ENCODE results near the gene GABRA1.

DNA sequence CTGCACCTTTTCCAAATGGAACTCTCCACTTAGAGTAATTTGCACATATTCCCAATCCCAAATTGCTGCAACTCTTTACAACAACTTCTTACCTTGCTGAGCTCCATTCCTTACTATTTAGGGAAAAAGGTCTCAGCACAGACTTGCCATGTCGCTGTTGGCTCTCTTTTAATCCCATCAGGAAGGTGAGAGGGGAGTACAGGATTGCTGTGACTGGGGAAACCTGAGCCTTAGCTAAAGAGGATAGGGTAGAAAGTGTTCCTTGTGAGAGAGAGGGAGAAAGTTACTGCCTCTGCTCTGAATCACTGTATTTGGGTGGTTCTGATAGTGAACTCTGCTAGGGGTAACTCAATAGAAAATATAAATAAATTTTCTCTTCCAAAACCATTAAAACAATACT, 43.7 kb upstream of the GABRA1 start:
- TF ChIP-seq, protein P1, sequence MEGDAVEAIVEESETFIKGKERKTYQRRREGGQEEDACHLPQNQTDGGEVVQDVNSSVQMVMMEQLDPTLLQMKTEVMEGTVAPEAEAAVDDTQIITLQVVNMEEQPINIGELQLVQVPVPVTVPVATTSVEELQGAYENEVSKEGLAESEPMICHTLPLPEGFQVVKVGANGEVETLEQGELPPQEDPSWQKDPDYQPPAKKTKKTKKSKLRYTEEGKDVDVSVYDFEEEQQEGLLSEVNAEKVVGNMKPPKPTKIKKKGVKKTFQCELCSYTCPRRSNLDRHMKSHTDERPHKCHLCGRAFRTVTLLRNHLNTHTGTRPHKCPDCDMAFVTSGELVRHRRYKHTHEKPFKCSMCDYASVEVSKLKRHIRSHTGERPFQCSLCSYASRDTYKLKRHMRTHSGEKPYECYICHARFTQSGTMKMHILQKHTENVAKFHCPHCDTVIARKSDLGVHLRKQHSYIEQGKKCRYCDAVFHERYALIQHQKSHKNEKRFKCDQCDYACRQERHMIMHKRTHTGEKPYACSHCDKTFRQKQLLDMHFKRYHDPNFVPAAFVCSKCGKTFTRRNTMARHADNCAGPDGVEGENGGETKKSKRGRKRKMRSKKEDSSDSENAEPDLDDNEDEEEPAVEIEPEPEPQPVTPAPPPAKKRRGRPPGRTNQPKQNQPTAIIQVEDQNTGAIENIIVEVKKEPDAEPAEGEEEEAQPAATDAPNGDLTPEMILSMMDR (IDR thresholded peaks at IDR 0.05) = no peak
- no peak for TF ChIP-seq BHLHE40 (IDR thresholded peaks at IDR 0.05; ENCODE audit: low read depth, low read length)
- no peak for TF ChIP-seq SMC3 (IDR thresholded peaks at IDR 0.05)
- TF ChIP-seq RNF2 (IDR thresholded peaks at IDR 0.05; ENCODE audit: borderline replicate concordance, low read depth) = no peak
- no peak for TF ChIP-seq CEBPB (IDR thresholded peaks at IDR 0.05)
- no peak for TF ChIP-seq ESRRA (IDR thresholded peaks at IDR 0.05; ENCODE audit: borderline replicate concordance, low read length)
- no peak for TF ChIP-seq MAFK (IDR thresholded peaks at IDR 0.05; ENCODE audit: partially characterized antibody)
- no peak for TF ChIP-seq ZSCAN20 (CRISPR knock-in tag; IDR thresholded peaks at IDR 0.05)
- TF ChIP-seq POLR2A (IDR thresholded peaks at IDR 0.05; ENCODE audit: low read length) = no peak
- TF ChIP-seq CHD2 (IDR thresholded peaks at IDR 0.05; ENCODE audit: low read length, partially characterized antibody) = no peak
- TF ChIP-seq MYC (IDR thresholded peaks at IDR 0.05; ENCODE audit: borderline replicate concordance, low read length) = no peak
- no peak for TF ChIP-seq POLR2AphosphoS2 (conservative IDR thresholded peaks at IDR 0.05; ENCODE audit: low read length)
- no peak for TF ChIP-seq RAD21 (conservative IDR thresholded peaks at IDR 0.05 in 1 of 2, IDR thresholded peaks at IDR 0.05 in 1 of 2)
- no peak for TF ChIP-seq HDAC2 (IDR thresholded peaks at IDR 0.05)

Measured in A549 (cell line).